ENCODE results near the gene NFYA.

NFYA gene

GRCh38 chr6:41122373-41122772 lies 49.6 kb downstream of the NFYA start:
- no peak for DNase-seq

GRCh38 chr6:41122918-41123317 lies 50.1 kb downstream of the NFYA start:
- no peak for DNase-seq

GRCh38 chr6:41125282-41125681 lies 52.5 kb downstream of the NFYA start:
- DNase-seq: no peak

- no peak for DNase-seq
Measured at GRCh38 chr6:41132254-41132653, 59.5 kb downstream of the NFYA start.

GRCh38 chr6:41135062-41135832 lies 62.5 kb downstream of the NFYA start:
- no peak for DNase-seq

GRCh38 chr6:41136911-41137310 lies 64.1 kb downstream of the NFYA start:
- DNase-seq: no peak

- DNase-seq: no peak
Measured at GRCh38 chr6:41147917-41148316, 75.1 kb downstream of the NFYA start.
